IMR-90 (cell line): ENCODE data around the gene TUBA8. TPM values are rescaled to one million over a fixed set of nuclear protein-coding genes. Genes with fewer than 3 reads are reported as not detected.
"Not testable (repeated sequence)": the region's sequence is repeated elsewhere in the genome, so short reads cannot be mapped to it uniquely, and the experiment has no call there.

ENCODE experiments used
- ATAC-seq: fragments of 200-7000 bp; cut with Tn5 transposase; 2 replicates; pipeline ENCODE4 v1.9.1; 2020; ENCODE audit warnings: low read depth, mild to moderate bottlenecking, moderate library complexity
- BruUV-seq: library from RNA; stranded (reverse); fragments of 400-500 nt; replicated peaks from 2 replicates; lab custom pipeline; 2021; lab: Mats Ljungman, UMichigan
- CTCF ChIA-PET: fragments of 300-600 bp; formaldehyde crosslinking; extraction: SDS; loops from one replicate; lab custom pipeline; 2021; ENCODE audit warnings: antibody characterized with exemption; lab: Yijun Ruan, JAX
- POLR2A ChIA-PET: fragments of 300-600 bp; sonication (Branson Sonifier 250); formaldehyde crosslinking; loops from one replicate; lab custom pipeline; 2022; ENCODE audit warnings: antibody characterized with exemption; ENCODE audit not compliant: unreplicated experiment; lab: Charles Lee
- DNase-seq: peaks from one replicate; pipeline ENCODE4 v3.0.0; 2013
- H2AFZ ChIP-seq: replicated peaks from 2 replicates; pipeline ENCODE3; 2013; ENCODE audit warnings: low read length, mild to moderate bottlenecking; ENCODE audit not compliant: poor library complexity
- H2AK5ac ChIP-seq: 2 replicates; pipeline ENCODE4 v1.6.1; 2013; ENCODE audit warnings: low read depth, low read length, inconsistent platforms
- H2AK9ac ChIP-seq: replicated peaks from 2 replicates; pipeline ENCODE3; 2013; ENCODE audit warnings: mild to moderate bottlenecking, low read depth, low read length, moderate library complexity; ENCODE audit not compliant: poor library complexity
- H2BK120ac ChIP-seq: 2 replicates; pipeline ENCODE4 v1.6.1; 2013; ENCODE audit warnings: low read depth, low read length, inconsistent platforms
- H2BK15ac ChIP-seq: 3 replicates; pipeline ENCODE4 v1.6.1; 2013; ENCODE audit warnings: low read depth, low read length, inconsistent platforms
- H2BK20ac ChIP-seq: 2 replicates; pipeline ENCODE4 v1.6.1; 2013; ENCODE audit warnings: low read depth, mild to moderate bottlenecking, inconsistent platforms, low read length, moderate library complexity
- H2BK5ac ChIP-seq: 2 replicates; pipeline ENCODE4 v1.6.1; 2013; ENCODE audit warnings: mild to moderate bottlenecking, low read depth, low read length, inconsistent platforms; ENCODE audit not compliant: poor library complexity, severe bottlenecking
- H3K14ac ChIP-seq: replicated peaks from 2 replicates; pipeline ENCODE4 v1.6.1; 2013; ENCODE audit warnings: low read depth, low read length, inconsistent platforms
- H3K18ac ChIP-seq: 2 replicates; pipeline ENCODE4 v1.6.1; 2013; ENCODE audit warnings: low read depth, low read length, control low read depth
- H3K23ac ChIP-seq: 2 replicates; pipeline ENCODE4 v1.6.1; 2013; ENCODE audit warnings: low read depth, low read length, inconsistent platforms
- H3K27ac ChIP-seq: 2 replicates; pipeline ENCODE4 v1.5.1; 2013; ENCODE audit warnings: mild to moderate bottlenecking, control low read depth, low read length; ENCODE audit not compliant: insufficient read depth
- H3K27me3 ChIP-seq: 2 replicates; pipeline ENCODE4 v1.6.1; 2013; ENCODE audit warnings: low read length; ENCODE audit not compliant: control insufficient read depth, insufficient read depth
- H3K36me3 ChIP-seq: 2 replicates; pipeline ENCODE4 v1.6.1; 2013; ENCODE audit warnings: low read length, mixed read lengths; ENCODE audit not compliant: control insufficient read depth, insufficient read depth
- H3K4ac ChIP-seq: 2 replicates; pipeline ENCODE4 v1.6.1; 2013; ENCODE audit warnings: low read depth, low read length, inconsistent platforms
- H3K4me1 ChIP-seq: 2 replicates; pipeline ENCODE4 v1.6.1; 2013; ENCODE audit warnings: low read length, mixed read lengths; ENCODE audit not compliant: control insufficient read depth, insufficient read depth
- H3K4me2 ChIP-seq: 2 replicates; pipeline ENCODE4 v1.6.1; 2013; ENCODE audit warnings: low read depth, mild to moderate bottlenecking, control low read depth, low read length, moderate library complexity
- H3K4me3 ChIP-seq: 2 replicates; pipeline ENCODE4 v1.5.1; 2013; ENCODE audit warnings: low read depth, mild to moderate bottlenecking, control low read depth, low read length, moderate library complexity; ENCODE audit not compliant: insufficient read depth
- H3K56ac ChIP-seq: 2 replicates; pipeline ENCODE4 v1.6.1; 2013; ENCODE audit warnings: low read length, inconsistent platforms; ENCODE audit not compliant: insufficient read depth; ENCODE audit errors: extremely low read depth
- H3K79me1 ChIP-seq, 2 experiments: 2 replicates each; pipeline ENCODE4 v1.6.1; 2013; ENCODE audit warnings: low read length in 2 of 2, inconsistent platforms in 1 of 2, low read depth in 1 of 2
- H3K9ac ChIP-seq: 2 replicates; pipeline ENCODE4 v1.6.1; 2013; ENCODE audit warnings: low read depth, low read length, control low read depth
- H3K9me1 ChIP-seq: 2 replicates; pipeline ENCODE4 v1.6.1; 2013; ENCODE audit warnings: low read length, inconsistent platforms; ENCODE audit not compliant: insufficient read depth
- H3K9me3 ChIP-seq: 2 replicates; pipeline ENCODE4 v1.6.1; 2013; ENCODE audit warnings: low read length; ENCODE audit not compliant: control insufficient read depth, insufficient read depth
- H4K20me1 ChIP-seq: 2 replicates; pipeline ENCODE4 v1.6.1; 2013; ENCODE audit warnings: low read length, inconsistent platforms; ENCODE audit not compliant: insufficient read depth
- H4K5ac ChIP-seq: 2 replicates; pipeline ENCODE4 v1.6.1; 2013; ENCODE audit warnings: mild to moderate bottlenecking, low read depth, low read length, control low read depth
- H4K8ac ChIP-seq, 2 experiments: 2 replicates each; pipeline ENCODE4 v1.6.1; 2013; ENCODE audit warnings: low read depth in 2 of 2, low read length in 2 of 2, control low read depth in 1 of 2, inconsistent platforms in 1 of 2
- H4K91ac ChIP-seq: 2 replicates; pipeline ENCODE4 v1.6.1; 2013; ENCODE audit warnings: low read depth, low read length, inconsistent platforms; ENCODE audit not compliant: insufficient read depth
- FOS ChIP-seq: fragments of 150-350 bp; IDR thresholded peaks from 2 replicates; pipeline ENCODE4 v1.6.1; 2016; ENCODE audit warnings: low read depth, low read length
- WGBS, 2 experiments: methylation state at CpG; one replicate each; pipeline versions ENCODE4 v1.1.5 to v1.1.7; 2013; ENCODE audit warnings: missing lambda C conversion rate in 2 of 2; ENCODE audit not compliant: insufficient read length in 1 of 2; ENCODE audit errors: extremely low coverage in 2 of 2; 5-methylcytosine and 5-hydroxymethylcytosine counted together
- dilution Hi-C: fragments of 300-500 bp; cut with HindIII; formaldehyde crosslinking; loops from one replicate; pipeline ENCODE4 v1.14.3; 2018; ENCODE audit warnings: low sequenced_read_pairs; ENCODE audit not compliant: unreplicated experiment
- in situ Hi-C: fragments of 300-500 bp; cut with MboI; formaldehyde crosslinking; loops from 3 replicates; pipeline ENCODE4 v1.14.3; 2019; ENCODE audit warnings: low sequenced_read_pairs, inconsistent platforms, mixed read lengths
- intact Hi-C: fragments of 100-400 bp; cut with micrococcal nuclease; formaldehyde crosslinking; loops from 2 replicates; pipeline ENCODE4 v1.10.0; 2022
- polyA plus RNA-seq, 3 experiments: library from polyadenylated mRNA; depleted of rRNA; stranded (reverse); fragments of >200 nt; gene quantifications; 2 replicates each; pipeline ENCODE4 v1.2.3, GENCODE V29; 2012; ENCODE audit warnings: low replicate concordance in 1 of 3
- total RNA-seq: library from RNA; depleted of rRNA; stranded (reverse); fragments of >200 nt; gene quantifications from 2 replicates; pipeline ENCODE4 v1.2.3, GENCODE V29; 2012

Gene TUBA8
- total and polyA plus RNA-seq, 2 of the 4 experiments (the other 2 are of a cell fraction), result 1.4 to 2.2 TPM

DNA sequence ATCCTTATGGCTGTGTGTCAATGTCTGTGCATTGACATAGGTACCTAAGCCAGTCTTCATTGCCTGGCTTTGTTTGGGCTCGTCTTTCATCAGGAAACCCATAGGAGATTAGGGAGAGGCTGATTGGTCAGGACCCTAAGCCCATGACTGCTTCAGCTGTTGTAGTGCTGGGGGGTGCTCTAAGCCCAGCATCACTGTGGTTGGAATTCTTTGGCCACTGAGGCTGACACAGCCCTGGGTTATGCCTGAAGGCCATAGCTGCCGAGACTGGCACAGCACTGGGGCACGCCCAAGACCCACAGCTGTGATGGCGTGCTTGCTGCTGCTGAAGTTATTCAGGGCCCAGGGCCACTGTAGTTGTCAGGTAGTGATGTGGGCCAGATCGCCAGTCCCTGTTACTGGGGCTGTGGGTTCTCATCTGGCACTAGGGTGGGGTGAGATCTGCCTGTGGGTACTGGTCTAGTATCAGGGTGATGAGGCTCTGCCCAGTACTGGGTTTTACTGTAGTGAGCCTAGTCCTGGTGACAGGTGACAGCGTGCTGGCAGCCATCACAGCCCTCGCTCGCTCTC is 44.3 kb downstream of the TUBA8 start:
- in situ Hi-C loops, result no loop called here
- no peak overlapping the region for H2BK15ac ChIP-seq
- no peak overlapping the region for H2AK9ac ChIP-seq
- H2BK120ac ChIP-seq, result peak overlapping the region; percentile 37; the same call in 1 of the 2 replicates
- DNase-seq (no peak), ATAC-seq (no peak)
- H3K4me3 ChIP-seq, result no peak overlapping the region
- H3K9me3 ChIP-seq, result no peaks in the 10 kb centered on the region
- no peak overlapping the region for H2BK20ac ChIP-seq
- H3K79me1 ChIP-seq, result peaks cover 4 to 9% of the 10 kb centered on the region in 2 experiments; a peak in 2 of 4 replicates
- H4K91ac ChIP-seq, result peak overlapping the region; percentile 23
- H3K27ac ChIP-seq, result no peak overlapping the region
- no peak for TF ChIP-seq FOS
- peak overlapping the region; percentile 4; the same call in 1 of the 2 replicates for H3K4ac ChIP-seq
- H3K27me3 ChIP-seq, result no peaks in the 10 kb centered on the region
- no peaks in the 10 kb centered on the region for H3K36me3 ChIP-seq
- no peak overlapping the region for H3K56ac ChIP-seq
- dilution Hi-C loops, result no loop called here
- WGBS, 2 experiments, result 96% methylated on average over 3 of the region's 8 CpGs; no CpG with 5 or more reads in 1 of the 2 experiments
- peak overlapping the region; percentile 61 for H2AK5ac ChIP-seq
- H3K9ac ChIP-seq, result no peak overlapping the region
- ChIA-PET CTCF (no interaction called here), POLR2A (no interaction called here)
- BruUV-seq, result no TSS peak
- H3K4me2 ChIP-seq, result no peak overlapping the region
- H3K23ac ChIP-seq, result no peak overlapping the region
- H4K20me1 ChIP-seq, result no peaks in the 10 kb centered on the region
- H2BK5ac ChIP-seq, result no peak overlapping the region
- H4K8ac ChIP-seq, result 0 out of 4 replicates have a peak overlapping the region, but pooled peaks of 1 of the 2 experiments have one; percentile 10
- H3K9me1 ChIP-seq, result peaks cover 7% of the 10 kb centered on the region; the same call in 1 of the 2 replicates
- no peak overlapping the region for H2AFZ ChIP-seq
- H3K18ac ChIP-seq, result no peak overlapping the region
- peaks cover 16% of the 10 kb centered on the region for H3K4me1 ChIP-seq
- intact Hi-C loops, result no loop called here
- no peak overlapping the region for H4K5ac ChIP-seq
- 0 out of 2 replicates have a peak overlapping the region, but pooled peaks have one; percentile 51 for H3K14ac ChIP-seq

DNA sequence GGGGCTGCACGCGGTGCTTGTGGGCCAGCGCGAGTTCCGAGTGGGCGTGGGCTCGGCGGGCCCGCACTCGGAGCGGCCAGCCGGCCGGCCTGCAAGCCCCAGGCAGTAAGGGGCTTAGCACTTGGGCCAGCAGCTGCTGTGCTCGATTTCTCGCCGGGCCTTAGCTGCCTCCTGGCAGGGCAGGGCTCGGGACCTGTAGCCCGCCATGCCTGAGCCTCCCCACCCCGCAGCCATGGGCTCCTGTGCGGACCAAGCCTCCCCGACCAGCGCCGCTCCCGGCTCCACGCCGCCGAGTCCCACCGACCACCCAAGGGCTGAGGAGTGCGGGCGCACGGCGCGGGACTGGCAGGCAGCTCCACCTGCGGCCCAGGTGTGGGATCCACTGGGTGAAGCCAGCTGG is 44.9 kb downstream of the TUBA8 start:
- H3K4ac ChIP-seq, H3K23ac ChIP-seq, H3K4me3 ChIP-seq, H3K27ac ChIP-seq, H3K18ac ChIP-seq, H2BK15ac ChIP-seq, ATAC-seq, H4K91ac ChIP-seq, H2BK5ac ChIP-seq, H3K9ac ChIP-seq, dilution Hi-C loops, H2BK20ac ChIP-seq, H4K5ac ChIP-seq, H3K27me3 ChIP-seq, POLR2A ChIA-PET, H2BK120ac ChIP-seq, in situ Hi-C loops, H3K9me3 ChIP-seq, BruUV-seq, H2AK9ac ChIP-seq, H3K36me3 ChIP-seq, H4K8ac ChIP-seq, H3K4me2 ChIP-seq, H2AK5ac ChIP-seq, DNase-seq, H3K9me1 ChIP-seq, H3K14ac ChIP-seq, H4K20me1 ChIP-seq, CTCF ChIA-PET, H3K79me1 ChIP-seq, H2AFZ ChIP-seq, H3K56ac ChIP-seq, intact Hi-C loops: not testable (repeated sequence)
- 100% methylated on average over 9 of the region's 34 CpGs; no CpG with 5 or more reads in 1 of the 2 experiments for WGBS, 2 experiments
- H3K4me1 ChIP-seq, result peaks cover 16% of the 10 kb centered on the region
